Mesenchymal stem cell (in vitro differentiated cells and primary cell): ENCODE measurements around the gene ERC2.
A peak's percentile ranks its signal among the peaks of the same experiment; 100 is the strongest.

Experiments
- DNase-seq: peaks from one replicate; pipeline ENCODE4 v3.0.0-alpha.2; 2013
- H2AFZ ChIP-seq: one replicate; pipeline ENCODE4 v1.6.1; 2013; ENCODE audit warnings: low read depth, mild to moderate bottlenecking, control low read depth, inconsistent platforms, low read length, moderate library complexity
- H2AK5ac ChIP-seq: 2 replicates; pipeline ENCODE4 v1.6.1; 2013; ENCODE audit warnings: low read length, moderate library complexity, mild to moderate bottlenecking, inconsistent platforms; ENCODE audit not compliant: severe bottlenecking
- H2BK120ac ChIP-seq: one replicate; pipeline ENCODE4 v1.6.1; 2013; ENCODE audit warnings: low read depth, mild to moderate bottlenecking, inconsistent platforms, low read length, moderate library complexity
- H2BK12ac ChIP-seq, 2 experiments: one replicate each; pipeline ENCODE4 v1.6.1; 2013; ENCODE audit warnings: inconsistent platforms in 2 of 2, low read length in 2 of 2, mild to moderate bottlenecking in 2 of 2, moderate library complexity in 2 of 2, control low read depth in 1 of 2
- H2BK15ac ChIP-seq: one replicate; pipeline ENCODE4 v1.6.1; 2013; ENCODE audit warnings: mild to moderate bottlenecking, low read depth, inconsistent platforms; ENCODE audit not compliant: poor library complexity, severe bottlenecking
- H2BK5ac ChIP-seq: 2 replicates; pipeline ENCODE4 v1.6.1; 2013; ENCODE audit warnings: low read depth, mild to moderate bottlenecking, low read length, control low read depth, inconsistent platforms; ENCODE audit not compliant: poor library complexity, severe bottlenecking
- H3K14ac ChIP-seq, 2 experiments: one replicate each; pipeline ENCODE4 v1.6.1; 2013; ENCODE audit warnings: inconsistent platforms in 2 of 2, low read length in 2 of 2, control low read depth in 1 of 2, mild to moderate bottlenecking in 1 of 2, moderate library complexity in 1 of 2
- H3K18ac ChIP-seq, 2 experiments: one replicate each; pipeline ENCODE4 v1.6.1; 2013; ENCODE audit warnings: inconsistent platforms in 2 of 2, low read length in 2 of 2, control low read depth in 1 of 2, low read depth in 1 of 2, mild to moderate bottlenecking in 1 of 2
- H3K23ac ChIP-seq, 2 experiments: one replicate each; pipeline ENCODE4 v1.6.1; 2013; ENCODE audit warnings: inconsistent platforms in 2 of 2, low read length in 2 of 2, mild to moderate bottlenecking in 2 of 2, moderate library complexity in 2 of 2, control low read depth in 1 of 2
- H3K27ac ChIP-seq: 2 replicates; pipeline ENCODE4 v1.5.1; 2013; ENCODE audit warnings: mild to moderate bottlenecking, moderate library complexity, low read length, control low read depth, inconsistent platforms; ENCODE audit not compliant: poor library complexity, severe bottlenecking
- H3K27me3 ChIP-seq, 2 experiments: 2 replicates each; pipeline versions ENCODE4 v1.6.1 to v1.7.0; 2013; ENCODE audit warnings: low read length in 2 of 2, mild to moderate bottlenecking in 2 of 2, moderate library complexity in 2 of 2, control low read depth in 1 of 2, inconsistent platforms in 1 of 2; ENCODE audit not compliant: control insufficient read depth in 1 of 2, insufficient read depth in 1 of 2
- H3K36me3 ChIP-seq, 2 experiments: 2 replicates each; pipeline versions ENCODE4 v1.6.1 to v1.7.0; 2013; ENCODE audit warnings: low read length in 2 of 2, control low read depth in 1 of 2, inconsistent platforms in 1 of 2, low read depth in 1 of 2, mild to moderate bottlenecking in 1 of 2; ENCODE audit not compliant: insufficient read depth in 2 of 2, control insufficient read depth in 1 of 2
- H3K4ac ChIP-seq, 2 experiments: one replicate each; pipeline ENCODE4 v1.6.1; 2013; ENCODE audit warnings: inconsistent platforms in 2 of 2, low read length in 2 of 2, mild to moderate bottlenecking in 2 of 2, moderate library complexity in 2 of 2, control low read depth in 1 of 2, low read depth in 1 of 2
- H3K4me1 ChIP-seq: 2 replicates; pipeline ENCODE4 v1.6.1; 2013; ENCODE audit warnings: low read depth, low read length, control low read depth; ENCODE audit not compliant: control insufficient read depth, insufficient read depth
- H3K4me2 ChIP-seq: 2 replicates; pipeline ENCODE4 v1.6.1; 2013; ENCODE audit warnings: low read length, mild to moderate bottlenecking, inconsistent platforms; ENCODE audit not compliant: poor library complexity, severe bottlenecking
- H3K4me3 ChIP-seq, 2 experiments: 2 replicates each; pipeline versions ENCODE4 v1.5.1 to v1.7.0; 2013; ENCODE audit warnings: low read length in 2 of 2, mild to moderate bottlenecking in 2 of 2, control low read depth in 1 of 2, low read depth in 1 of 2; ENCODE audit not compliant: insufficient read depth in 1 of 2
- H3K79me1 ChIP-seq: replicated peaks from 2 replicates; pipeline ENCODE4 v1.6.1; 2013; ENCODE audit warnings: mild to moderate bottlenecking, control low read depth, low read length, inconsistent platforms; ENCODE audit not compliant: poor library complexity, severe bottlenecking
- H3K9ac ChIP-seq: 2 replicates; pipeline ENCODE4 v1.7.0; 2013; ENCODE audit warnings: mild to moderate bottlenecking, low read length, moderate library complexity
- H3K9me3 ChIP-seq: 2 replicates; pipeline ENCODE4 v1.7.0; 2013; ENCODE audit warnings: mild to moderate bottlenecking, low read length; ENCODE audit not compliant: control insufficient read depth
- H4K8ac ChIP-seq: one replicate; pipeline ENCODE4 v1.6.1; 2013; ENCODE audit warnings: inconsistent platforms, mild to moderate bottlenecking, low read length, moderate library complexity
- H4K91ac ChIP-seq: one replicate; pipeline ENCODE4 v1.6.1; 2013; ENCODE audit warnings: mild to moderate bottlenecking, low read length, inconsistent platforms
- WGBS: methylation state at CpG from one replicate; pipeline ENCODE4 v1.1.7; 2013; ENCODE audit warnings: mixed read lengths; 5-methylcytosine and 5-hydroxymethylcytosine counted together

ERC2 gene

GRCh38 chr3:55906896-55907295, 561.4 kb downstream of the ERC2 start:
- H3K36me3 ChIP-seq: no peaks in the 10 kb centered on the region
- H3K4ac ChIP-seq: no peak overlapping the region
- H3K23ac ChIP-seq: peak overlapping the region in 1 of 2 experiments; percentile 10
- H3K27ac ChIP-seq: no peak overlapping the region
- H4K91ac ChIP-seq: no peak overlapping the region
- no peak overlapping the region for H3K14ac ChIP-seq
- no peak overlapping the region for H3K4me3 ChIP-seq
- no peak overlapping the region for H3K18ac ChIP-seq
- no peak overlapping the region for H2AFZ ChIP-seq
- H2BK12ac ChIP-seq: no peak overlapping the region
- peaks cover 0 to 14% of the 10 kb centered on the region in 2 experiments for H3K27me3 ChIP-seq
- no peak overlapping the region for H2AK5ac ChIP-seq
- no peaks in the 10 kb centered on the region for H3K9me3 ChIP-seq
- no peak overlapping the region for H4K8ac ChIP-seq
- no peaks in the 10 kb centered on the region for H3K79me1 ChIP-seq
- WGBS: 94% methylated on average over 3 of the region's 3 CpGs
- H2BK5ac ChIP-seq: no peak overlapping the region
- H2BK120ac ChIP-seq: no peak overlapping the region
- H3K9ac ChIP-seq: no peak overlapping the region
- H3K4me1 ChIP-seq: no peaks in the 10 kb centered on the region
- no peak for DNase-seq
- no peak overlapping the region for H3K4me2 ChIP-seq
- H2BK15ac ChIP-seq: no peak overlapping the region

GRCh38 chr3:55904716-55905115, 563.6 kb downstream of the ERC2 start:
- Histone ChIP-seq H3K4me3 (no peak overlapping the region), H2BK5ac (no peak overlapping the region), H2AFZ (no peak overlapping the region), H4K8ac (no peak overlapping the region), H2BK120ac (no peak overlapping the region), H3K27me3 (peaks cover 0 to 24% of the 10 kb centered on the region in 2 experiments), H4K91ac (no peak overlapping the region), H3K36me3 (no peaks in the 10 kb centered on the region), H2BK12ac (no peak overlapping the region), H3K14ac (no peak overlapping the region), H2AK5ac (no peak overlapping the region), H3K4me2 (no peak overlapping the region), H3K4ac (no peak overlapping the region), H3K23ac (no peak overlapping the region), H3K4me1 (no peaks in the 10 kb centered on the region), H3K9ac (no peak overlapping the region), H3K27ac (no peak overlapping the region), H2BK15ac (no peak overlapping the region), H3K18ac (no peak overlapping the region), H3K9me3 (no peaks in the 10 kb centered on the region), H3K79me1 (no peaks in the 10 kb centered on the region)
- 50% methylated on average over 6 of the region's 6 CpGs for WGBS
- DNase-seq: peak; percentile 50

GRCh38 chr3:55903680-55904079, 564.6 kb downstream of the ERC2 start:
- Histone ChIP-seq H2BK5ac (no peak overlapping the region), H3K9ac (no peak overlapping the region), H2AFZ (no peak overlapping the region), H2AK5ac (no peak overlapping the region), H3K4me3 (no peak overlapping the region), H3K27ac (no peak overlapping the region), H3K4ac (no peak overlapping the region), H3K4me1 (no peaks in the 10 kb centered on the region), H3K9me3 (no peaks in the 10 kb centered on the region), H3K4me2 (no peak overlapping the region), H4K91ac (no peak overlapping the region), H3K27me3 (peaks cover 0 to 24% of the 10 kb centered on the region in 2 experiments), H3K14ac (no peak overlapping the region), H3K36me3 (no peaks in the 10 kb centered on the region), H2BK120ac (no peak overlapping the region), H3K79me1 (no peaks in the 10 kb centered on the region), H3K23ac (no peak overlapping the region), H2BK15ac (no peak overlapping the region), H4K8ac (no peak overlapping the region), H2BK12ac (peak overlapping the region in 1 of 2 experiments; percentile 32), H3K18ac (no peak overlapping the region)
- 85% methylated on average over 3 of the region's 3 CpGs for WGBS
- no peak for DNase-seq

GRCh38 chr3:55902221-55902900, 565.9 kb downstream of the ERC2 start:
- H3K4ac ChIP-seq: no peak overlapping the region
- H3K9me3 ChIP-seq: no peaks in the 10 kb centered on the region
- H3K4me1 ChIP-seq: no peaks in the 10 kb centered on the region
- H3K23ac ChIP-seq: no peak overlapping the region
- no peak overlapping the region for H2AFZ ChIP-seq
- H3K27me3 ChIP-seq: peaks cover 0 to 24% of the 10 kb centered on the region in 2 experiments
- H2BK12ac ChIP-seq: no peak overlapping the region
- H2BK120ac ChIP-seq: no peak overlapping the region
- H3K36me3 ChIP-seq: no peaks in the 10 kb centered on the region
- DNase-seq: no peak
- WGBS: 89% methylated on average over 12 of the region's 14 CpGs
- no peak overlapping the region for H3K18ac ChIP-seq
- no peak overlapping the region for H3K9ac ChIP-seq
- H3K27ac ChIP-seq: no peak overlapping the region
- no peak overlapping the region for H3K14ac ChIP-seq
- H4K8ac ChIP-seq: no peak overlapping the region
- H2BK5ac ChIP-seq: no peak overlapping the region
- no peak overlapping the region for H3K4me2 ChIP-seq
- no peak overlapping the region for H4K91ac ChIP-seq
- no peak overlapping the region for H2AK5ac ChIP-seq
- H2BK15ac ChIP-seq: no peak overlapping the region
- H3K4me3 ChIP-seq: no peak overlapping the region
- H3K79me1 ChIP-seq: no peaks in the 10 kb centered on the region
